WERI-Rb-1 (cell line): ENCODE measurements around the gene FHOD3.

ENCODE experiments used
- DNase-seq: peaks from one replicate; pipeline ENCODE4 v3.0.0-alpha.2; 2020
- H3K27ac ChIP-seq: fragments of 250-450 bp; sonication (Bioruptor Pico); 2 replicates; pipeline ENCODE4 v1.5.1; 2020; ENCODE audit warnings: mild to moderate bottlenecking, moderate library complexity
- H3K27me3 ChIP-seq: fragments of 250-450 bp; sonication (Bioruptor Pico); 2 replicates; pipeline ENCODE4 v1.5.1; 2021; ENCODE audit warnings: mild to moderate bottlenecking, low read depth, moderate library complexity; ENCODE audit not compliant: insufficient read depth, severe bottlenecking
- H3K36me3 ChIP-seq: fragments of 250-450 bp; sonication (Bioruptor Pico); 2 replicates; pipeline ENCODE4 v1.5.1; 2020; ENCODE audit warnings: mild to moderate bottlenecking, moderate library complexity
- H3K4me3 ChIP-seq: 2 replicates; pipeline ENCODE4 v1.5.1; 2011; ENCODE audit warnings: low read depth, mild to moderate bottlenecking, control low read depth, low read length
- H3K9me3 ChIP-seq: fragments of 250-450 bp; sonication (Bioruptor Pico); 2 replicates; pipeline ENCODE4 v1.5.1; 2021; ENCODE audit warnings: mild to moderate bottlenecking, moderate library complexity; ENCODE audit not compliant: severe bottlenecking
- TF ChIP-seq, protein P1 (sequence below): IDR thresholded peaks from 2 replicates; pipeline ENCODE4 v1.5.1; 2011; ENCODE audit warnings: low read depth, mild to moderate bottlenecking, control low read depth, inconsistent platforms, low read length

Gene FHOD3

GRCh38 chr18:36329684-36330434 lies 32.3 kb downstream of the FHOD3 start:
- TF ChIP-seq, protein P1, sequence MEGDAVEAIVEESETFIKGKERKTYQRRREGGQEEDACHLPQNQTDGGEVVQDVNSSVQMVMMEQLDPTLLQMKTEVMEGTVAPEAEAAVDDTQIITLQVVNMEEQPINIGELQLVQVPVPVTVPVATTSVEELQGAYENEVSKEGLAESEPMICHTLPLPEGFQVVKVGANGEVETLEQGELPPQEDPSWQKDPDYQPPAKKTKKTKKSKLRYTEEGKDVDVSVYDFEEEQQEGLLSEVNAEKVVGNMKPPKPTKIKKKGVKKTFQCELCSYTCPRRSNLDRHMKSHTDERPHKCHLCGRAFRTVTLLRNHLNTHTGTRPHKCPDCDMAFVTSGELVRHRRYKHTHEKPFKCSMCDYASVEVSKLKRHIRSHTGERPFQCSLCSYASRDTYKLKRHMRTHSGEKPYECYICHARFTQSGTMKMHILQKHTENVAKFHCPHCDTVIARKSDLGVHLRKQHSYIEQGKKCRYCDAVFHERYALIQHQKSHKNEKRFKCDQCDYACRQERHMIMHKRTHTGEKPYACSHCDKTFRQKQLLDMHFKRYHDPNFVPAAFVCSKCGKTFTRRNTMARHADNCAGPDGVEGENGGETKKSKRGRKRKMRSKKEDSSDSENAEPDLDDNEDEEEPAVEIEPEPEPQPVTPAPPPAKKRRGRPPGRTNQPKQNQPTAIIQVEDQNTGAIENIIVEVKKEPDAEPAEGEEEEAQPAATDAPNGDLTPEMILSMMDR: no peak
- DNase-seq: no peak
- Histone ChIP-seq H3K36me3 (no peaks in the 10 kb centered on the region), H3K4me3 (no peak overlapping the region), H3K27ac (no peak overlapping the region), H3K27me3 (no peaks in the 10 kb centered on the region), H3K9me3 (no peaks in the 10 kb centered on the region)

GRCh38 chr18:36330435-36331052 lies 33.0 kb downstream of the FHOD3 start:
- Histone ChIP-seq H3K27me3 (no peaks in the 10 kb centered on the region), H3K36me3 (no peaks in the 10 kb centered on the region), H3K4me3 (no peak overlapping the region), H3K27ac (no peak overlapping the region), H3K9me3 (no peaks in the 10 kb centered on the region)
- no peak for DNase-seq
- TF ChIP-seq, protein P1: no peak

- TF ChIP-seq, protein P1: no peak
- Histone ChIP-seq H3K9me3 (no peaks in the 10 kb centered on the region), H3K27me3 (no peaks in the 10 kb centered on the region), H3K27ac (no peak overlapping the region), H3K36me3 (no peaks in the 10 kb centered on the region), H3K4me3 (no peak overlapping the region)
- DNase-seq: no peak
Measured at GRCh38 chr18:36331521-36331971, 34.0 kb downstream of the FHOD3 start.

GRCh38 chr18:36333414-36333813 lies 35.9 kb downstream of the FHOD3 start:
- no peak for DNase-seq

DNA sequence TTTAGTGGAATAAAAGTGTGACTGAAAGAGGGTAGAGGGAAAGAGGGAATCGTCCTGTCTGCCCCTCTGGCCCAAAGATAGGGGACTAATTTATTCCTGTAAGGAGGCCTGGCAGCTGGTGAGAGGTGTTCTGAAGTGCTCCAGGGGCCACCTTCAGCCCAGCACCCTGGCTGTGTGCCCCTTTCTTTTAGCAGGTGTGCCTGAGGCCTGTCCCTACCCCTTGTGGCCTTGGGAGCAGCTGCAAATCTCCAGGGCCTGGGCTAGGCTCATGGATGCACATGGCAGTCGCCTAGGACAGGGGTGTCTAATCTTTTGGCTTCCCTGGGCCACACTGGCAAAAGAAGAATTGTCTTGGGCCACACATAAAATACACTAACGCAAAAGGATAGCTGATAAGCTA lies 37.3 kb downstream of the FHOD3 start:
- no peak for DNase-seq

More at GRCh38 chr18:36333414-36333813, 35.9 kb downstream of the FHOD3 start:
- no peaks in the 10 kb centered on the region for H3K9me3 ChIP-seq
- H3K27me3 ChIP-seq: no peaks in the 10 kb centered on the region
- TF ChIP-seq, protein P1: no peak
- H3K4me3 ChIP-seq: no peak overlapping the region
- H3K27ac ChIP-seq: no peak overlapping the region
- no peaks in the 10 kb centered on the region for H3K36me3 ChIP-seq

More for the DNA sequence above, 37.3 kb downstream of the FHOD3 start:
- Histone ChIP-seq H3K9me3 (no peaks in the 10 kb centered on the region), H3K36me3 (no peaks in the 10 kb centered on the region), H3K27me3 (no peaks in the 10 kb centered on the region), H3K27ac (no peak overlapping the region), H3K4me3 (no peak overlapping the region)
- TF ChIP-seq, protein P1: no peak
